HT1080 (cell line): ENCODE measurements around the gene OR9Q1. TPM values are rescaled to one million over a fixed set of nuclear protein-coding genes. Genes with fewer than 3 reads are reported as not detected.

Source experiments
- DNase-seq: peaks from one replicate; pipeline ENCODE4 v3.0.0-alpha.2; 2015; ENCODE audit warnings: low read depth
- total RNA-seq: library from RNA; depleted of rRNA; stranded (reverse); fragments of >200 nt; shearing (Covaris generic); gene quantifications from 2 replicates; pipeline ENCODE4 v1.2.3, GENCODE V29; 2014

OR9Q1 gene
- total RNA-seq, 1 experiment from 2014 or later: not detected

GRCh38 chr11:58030653-58031052, 7.0 kb downstream of the OR9Q1 start, which contains the start of gene OR6Q1:
Gene OR6Q1, plus strand, starts transcription at chr11:58030953. Its CDS starts 0 bp downstream, at chr11:58030953.
- no peak for DNase-seq

- DNase-seq: no peak
These were observed 10.8 kb downstream of the OR9Q1 start for GRCh38 chr11:58034471-58034870.

- no peak for DNase-seq
These were observed 15.9 kb downstream of the OR9Q1 start for GRCh38 chr11:58039589-58039988.

GRCh38 chr11:58043379-58043778, 19.7 kb downstream of the OR9Q1 start:
- DNase-seq: no peak

GRCh38 chr11:58046231-58046630, 22.6 kb downstream of the OR9Q1 start:
- no peak for DNase-seq

GRCh38 chr11:58047818-58048217, 24.1 kb downstream of the OR9Q1 start:
- no peak for DNase-seq

- DNase-seq: no peak
These were observed 32.2 kb downstream of the OR9Q1 start for GRCh38 chr11:58055806-58056401.

- no peak for DNase-seq
These were observed 33.8 kb downstream of the OR9Q1 start for GRCh38 chr11:58057481-58057880.

GRCh38 chr11:58058276-58059006, 34.8 kb downstream of the OR9Q1 start:
- DNase-seq: no peak

- peak; percentile 77 for DNase-seq
These were observed 35.3 kb downstream of the OR9Q1 start for GRCh38 chr11:58059007-58059350.

- DNase-seq: no peak
These were observed 36.9 kb downstream of the OR9Q1 start for GRCh38 chr11:58060535-58060934.

GRCh38 chr11:58060939-58061672, 37.4 kb downstream of the OR9Q1 start:
- DNase-seq: no peak

- DNase-seq: peak; percentile 50
These were observed 38.1 kb downstream of the OR9Q1 start for GRCh38 chr11:58061813-58062212.

GRCh38 chr11:58067685-58068084, 44.0 kb downstream of the OR9Q1 start:
- DNase-seq: no peak

- no peak for DNase-seq
These were observed 45.0 kb downstream of the OR9Q1 start for GRCh38 chr11:58068655-58069054.

- no peak for DNase-seq
These were observed 46.9 kb downstream of the OR9Q1 start for GRCh38 chr11:58070585-58070984.

GRCh38 chr11:58075781-58076180, 52.1 kb downstream of the OR9Q1 start:
- DNase-seq: no peak

GRCh38 chr11:58086528-58086927, 62.8 kb downstream of the OR9Q1 start:
- no peak for DNase-seq

- DNase-seq: no peak
These were observed 73.8 kb downstream of the OR9Q1 start for GRCh38 chr11:58097437-58097836.

- DNase-seq: no peak
These were observed 97.4 kb downstream of the OR9Q1 start for GRCh38 chr11:58121096-58121495.

- no peak for DNase-seq
These were observed 101.8 kb downstream of the OR9Q1 start, which contains the start of gene OR9I1 for GRCh38 chr11:58125469-58125868. Gene OR9I1, minus strand, starts transcription at chr11:58125530. Its CDS starts 6,086 bp downstream, at chr11:58119444.

GRCh38 chr11:58127350-58127749, 103.7 kb downstream of the OR9Q1 start:
- DNase-seq: no peak
